ENCODE data around the gene IRF2BPL.
A peak's percentile ranks its signal among the peaks of the same experiment; 100 is the strongest.

DNA sequence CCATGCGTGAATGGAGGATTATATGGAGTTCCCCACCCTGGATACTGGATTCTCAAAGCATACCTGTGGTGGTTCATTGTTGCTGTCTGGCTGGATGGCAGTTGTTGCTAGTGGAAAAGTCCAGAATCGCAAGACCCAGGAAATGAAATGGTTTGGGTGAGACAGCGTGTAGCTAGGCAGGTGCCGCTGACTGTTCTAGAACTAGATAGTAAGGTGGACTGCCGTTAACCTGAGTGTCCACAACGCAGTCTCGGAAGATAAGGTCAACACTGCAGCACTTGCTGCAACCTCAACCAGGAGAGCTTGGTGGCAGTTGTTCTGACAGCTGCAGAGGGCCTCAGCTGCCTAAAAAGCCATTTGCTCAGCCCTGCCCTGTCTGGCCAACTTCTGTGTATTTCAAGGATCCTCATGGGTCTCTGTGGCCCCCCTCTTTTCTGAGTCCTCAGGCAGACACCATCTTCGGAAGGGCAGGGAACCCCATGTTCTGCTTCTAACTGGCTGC lies 15.5 kb upstream of the IRF2BPL start:
- TF ChIP-seq POLR2A (IDR thresholded peaks at IDR 0.05; ENCODE audit: low read depth, low read length) (0 out of 2 replicates have a peak, but pooled peaks have one; percentile 5), TAF1 (IDR thresholded peaks at IDR 0.05; ENCODE audit: borderline replicate concordance, low read depth, low read length) (no peak), POLR2AphosphoS5 (IDR thresholded peaks at IDR 0.05; ENCODE audit: low read depth, low read length) (no peak)
